Stimulated activated CD8-positive, alpha-beta memory T cell treated with anti-CD3 and anti-CD28 coated beads, Interleukin-7, amount 100 ng/mL, for 24 hours (primary cell): ENCODE results near the gene PRKCZ.

ENCODE experiments used
- DNase-seq: peaks from one replicate; pipeline ENCODE4 v3.0.0-alpha.2; 2020; ENCODE audit warnings: low read depth

Gene PRKCZ

GRCh38 chr1:2159124-2159523, 108.9 kb downstream of the PRKCZ start:
- no peak for DNase-seq

GRCh38 chr1:2160451-2161300, 110.5 kb downstream of the PRKCZ start:
- no peak for DNase-seq

- DNase-seq: no peak
These were observed 113.0 kb downstream of the PRKCZ start for GRCh38 chr1:2163205-2163604.

GRCh38 chr1:2165646-2166045, 115.4 kb downstream of the PRKCZ start:
- no peak for DNase-seq

GRCh38 chr1:2166254-2166653, 116.0 kb downstream of the PRKCZ start:
- no peak for DNase-seq

- DNase-seq: no peak
These were observed 116.5 kb downstream of the PRKCZ start for GRCh38 chr1:2166695-2167094.

DNA sequence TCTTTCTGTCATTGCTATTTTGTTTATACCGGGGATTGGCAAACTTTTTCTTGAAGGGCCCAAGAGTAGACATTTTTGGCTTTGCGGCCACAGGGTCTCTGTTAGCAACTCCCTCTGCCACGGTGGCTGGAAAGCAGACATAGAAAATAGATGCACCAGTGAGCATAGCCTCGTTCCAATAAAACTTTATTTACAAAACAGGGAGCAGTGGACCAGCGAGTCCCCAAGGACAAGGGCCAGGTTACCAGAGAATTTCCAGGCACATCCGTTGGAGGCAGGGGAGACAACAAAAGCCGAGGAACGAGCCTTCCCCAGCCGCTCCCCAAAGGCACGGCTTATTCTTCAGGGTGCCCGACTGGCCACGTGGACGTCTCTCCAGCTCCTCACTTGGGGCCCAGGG, 117.9 kb downstream of the PRKCZ start:
- no peak for DNase-seq

DNA sequence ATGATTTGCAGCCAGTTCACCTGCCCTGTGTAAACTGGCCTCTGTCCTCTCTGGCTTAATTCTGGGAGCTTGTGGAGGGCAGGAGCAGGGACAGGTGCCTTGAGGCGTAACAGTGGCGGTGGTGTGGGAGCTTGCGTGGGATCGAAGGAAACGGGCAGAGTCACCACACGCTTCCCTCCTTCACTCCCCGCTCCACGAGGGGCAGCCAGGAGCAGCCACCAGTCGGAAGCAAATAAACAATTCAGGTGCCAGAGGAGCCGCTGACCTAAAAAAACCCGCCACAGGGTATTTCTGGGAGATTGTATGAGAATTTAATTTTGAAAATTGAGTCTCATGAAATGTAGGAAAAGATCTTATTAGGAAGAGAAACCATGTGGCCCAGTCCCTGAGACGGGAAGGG, 118.3 kb downstream of the PRKCZ start:
- DNase-seq: no peak

DNA sequence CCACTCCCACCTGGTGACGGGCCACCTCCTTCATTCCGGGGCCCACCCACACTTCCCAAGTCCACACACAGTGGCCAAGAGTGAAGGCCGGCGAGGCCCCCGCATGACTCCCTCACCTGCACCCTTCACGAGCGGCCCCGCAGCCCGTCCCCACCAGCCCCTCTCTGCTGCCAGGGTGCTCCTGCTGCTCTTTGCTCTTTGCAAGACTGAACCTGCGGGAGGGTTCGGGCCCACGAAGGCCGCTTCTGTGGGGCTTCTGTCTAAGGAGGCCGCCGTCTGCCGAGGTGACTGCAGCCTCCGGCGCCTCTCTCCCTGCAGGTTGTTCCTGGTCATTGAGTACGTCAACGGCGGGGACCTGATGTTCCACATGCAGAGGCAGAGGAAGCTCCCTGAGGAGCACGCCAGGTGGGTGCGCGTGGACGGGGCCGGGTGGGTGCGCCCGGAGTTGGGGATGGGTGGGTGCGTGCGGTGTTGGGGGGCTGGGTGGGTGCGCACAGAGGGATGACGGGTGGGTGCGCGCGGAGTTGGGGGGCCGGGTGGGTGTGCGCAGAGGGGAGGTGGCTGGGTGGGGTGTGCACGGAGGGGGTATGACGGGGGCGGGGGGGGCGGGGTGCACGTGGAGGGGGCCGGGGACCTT, 119.1 kb downstream of the PRKCZ start:
- DNase-seq: no peak

DNA sequence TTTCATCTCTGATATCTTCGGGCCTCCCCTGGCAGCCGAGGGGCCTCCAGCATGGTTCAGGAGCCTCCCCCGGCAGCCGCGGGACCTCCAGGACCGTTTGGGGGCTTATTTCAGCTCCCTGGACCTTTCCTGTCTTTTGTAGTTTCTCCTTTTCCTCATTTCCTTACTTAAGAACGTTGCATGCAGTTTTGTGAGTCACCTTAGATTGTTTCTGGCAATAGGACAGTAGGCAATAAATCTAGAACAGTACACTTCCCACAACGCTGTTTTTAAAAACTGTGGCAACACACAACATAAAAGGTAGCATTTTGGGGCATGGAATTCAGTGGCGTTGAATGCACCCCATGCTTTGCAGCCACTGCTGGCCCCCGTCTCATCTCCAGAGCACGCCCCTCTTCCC, 120.0 kb downstream of the PRKCZ start:
- DNase-seq: no peak

GRCh38 chr1:2172012-2172411, 121.8 kb downstream of the PRKCZ start:
- no peak for DNase-seq

- no peak for DNase-seq
These were observed 122.4 kb downstream of the PRKCZ start for GRCh38 chr1:2172551-2173146.

DNA sequence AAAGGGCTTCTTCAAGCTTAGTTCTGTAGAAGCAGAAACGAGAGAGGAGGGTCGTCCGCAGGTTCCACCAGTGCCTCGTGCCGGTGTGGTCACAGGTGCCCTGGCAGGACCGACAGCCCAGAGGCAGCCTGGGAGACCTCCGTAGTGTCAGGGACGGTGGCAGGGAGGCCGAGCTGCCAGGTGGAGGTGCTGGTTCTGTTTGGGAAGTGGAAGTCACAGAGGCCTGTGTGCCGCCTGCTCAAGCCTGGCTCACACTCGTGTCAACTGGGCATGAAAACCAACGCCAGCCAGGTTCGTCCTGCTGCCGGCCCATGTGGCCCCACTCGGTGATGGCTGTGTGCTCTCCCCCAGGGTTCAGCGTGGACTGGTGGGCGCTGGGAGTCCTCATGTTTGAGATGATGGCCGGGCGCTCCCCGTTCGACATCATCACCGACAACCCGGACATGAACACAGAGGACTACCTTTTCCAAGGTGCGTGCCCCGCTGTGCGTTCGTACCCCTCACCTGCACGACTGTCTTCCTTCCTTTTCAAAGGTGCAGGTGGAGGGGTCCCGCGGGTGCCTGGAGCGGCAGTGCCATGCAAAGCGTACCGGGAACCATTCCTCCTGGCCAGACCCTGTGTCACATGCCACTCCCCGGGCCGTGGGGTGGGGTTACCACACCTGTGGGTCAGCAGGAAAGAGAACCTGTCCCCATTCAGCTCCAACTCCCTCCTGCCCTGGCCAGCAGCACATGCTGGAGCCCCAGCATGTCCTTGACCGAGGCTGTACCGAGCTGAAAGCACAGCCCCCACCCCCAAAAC, 123.5 kb downstream of the PRKCZ start:
- no peak for DNase-seq

- DNase-seq: no peak
These were observed 124.3 kb downstream of the PRKCZ start for GRCh38 chr1:2174348-2175054.

- no peak for DNase-seq
These were observed 124.8 kb downstream of the PRKCZ start for GRCh38 chr1:2175055-2175414.

GRCh38 chr1:2175681-2176454, 125.7 kb downstream of the PRKCZ start:
- no peak for DNase-seq

GRCh38 chr1:2176615-2177014, 126.4 kb downstream of the PRKCZ start:
- no peak for DNase-seq

DNA sequence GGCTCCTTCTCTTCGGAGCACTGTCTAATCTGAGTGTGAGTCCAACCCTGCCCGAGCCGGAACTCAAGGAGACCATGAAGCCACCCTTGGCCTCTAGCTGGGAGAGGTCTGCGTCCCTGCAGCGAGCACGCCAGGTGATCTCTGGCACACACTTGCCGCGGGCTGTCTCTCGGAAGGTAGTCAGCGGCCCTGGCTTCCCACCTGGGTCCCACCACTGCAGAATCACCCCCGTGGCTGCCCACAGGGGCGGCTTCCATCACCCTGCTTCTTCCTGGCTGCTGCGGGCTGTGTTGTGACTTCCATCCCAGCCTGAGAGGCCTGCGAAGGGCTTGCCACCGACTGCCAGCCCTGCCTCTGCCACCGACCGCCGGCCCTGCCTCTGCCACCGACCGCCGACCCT, 127.3 kb downstream of the PRKCZ start:
- DNase-seq: no peak

DNA sequence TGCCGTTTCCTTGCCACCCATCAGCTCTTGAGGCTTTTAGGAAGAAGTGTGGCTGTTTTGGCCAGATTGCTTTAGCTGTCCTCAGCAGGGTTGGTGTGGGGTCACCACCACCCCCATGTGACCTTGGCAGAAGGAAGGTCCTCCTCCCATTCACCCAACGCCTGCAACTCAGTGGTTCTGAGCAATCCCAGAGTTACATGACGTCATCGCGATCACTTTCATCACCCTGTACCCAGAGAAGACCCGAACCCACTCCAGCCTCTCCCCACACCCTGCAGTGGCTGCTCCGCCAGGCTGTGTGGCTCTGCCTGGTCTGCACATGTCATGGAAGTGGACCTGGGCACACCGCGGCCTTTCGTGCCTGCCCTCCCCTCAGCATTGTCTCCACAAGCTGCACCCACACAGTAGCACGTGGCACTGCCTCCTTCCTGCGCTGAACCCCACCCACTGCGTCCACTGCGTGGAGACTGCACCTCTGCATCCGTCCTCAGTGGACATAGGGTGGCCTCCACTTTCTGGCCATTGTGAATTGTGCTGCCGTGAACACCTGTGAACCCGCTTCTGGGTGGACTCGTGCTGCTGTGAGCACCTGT, 127.8 kb downstream of the PRKCZ start:
- no peak for DNase-seq

DNA sequence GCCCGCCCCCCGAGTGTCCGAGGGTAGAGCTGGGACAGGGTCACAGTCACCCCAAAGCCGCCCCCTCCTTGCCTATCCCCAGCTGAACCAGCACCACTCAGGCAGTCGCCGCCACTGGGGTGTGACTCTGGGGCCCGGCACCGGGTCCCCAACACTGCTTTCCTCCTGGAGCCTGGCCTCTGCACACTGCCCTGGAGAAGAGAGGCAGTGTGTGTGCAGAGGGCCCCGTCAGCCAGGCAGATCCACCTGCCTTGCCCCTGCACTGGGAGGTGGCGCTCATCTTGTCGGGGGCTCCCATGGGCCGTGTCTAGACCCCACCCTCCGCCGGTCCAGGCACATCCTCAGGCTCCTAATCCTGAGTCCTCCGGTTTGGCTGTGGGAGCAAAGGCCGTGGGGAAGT, 128.7 kb downstream of the PRKCZ start:
- no peak for DNase-seq
